Measurements from ENCODE around the gene THAP2.

- no peak for TF ChIP-seq CTCF (IDR thresholded peaks at IDR 0.05)
- TF ChIP-seq POLR2A (IDR thresholded peaks at IDR 0.05) = no peak
Measured at GRCh38 chr12:71642264-71642663, 21.8 kb upstream of the THAP2 start.

Data from thyroid gland (tissue), 4 donors.